ENCODE data around the gene RFX2. TPM values are rescaled to one million over a fixed set of nuclear protein-coding genes. Genes with fewer than 3 reads are reported as not detected.

The RFX2 gene
- total RNA-seq, 4 donors from 2014 or later = 0.31 to 10.5 (median 2.2) TPM

DNA sequence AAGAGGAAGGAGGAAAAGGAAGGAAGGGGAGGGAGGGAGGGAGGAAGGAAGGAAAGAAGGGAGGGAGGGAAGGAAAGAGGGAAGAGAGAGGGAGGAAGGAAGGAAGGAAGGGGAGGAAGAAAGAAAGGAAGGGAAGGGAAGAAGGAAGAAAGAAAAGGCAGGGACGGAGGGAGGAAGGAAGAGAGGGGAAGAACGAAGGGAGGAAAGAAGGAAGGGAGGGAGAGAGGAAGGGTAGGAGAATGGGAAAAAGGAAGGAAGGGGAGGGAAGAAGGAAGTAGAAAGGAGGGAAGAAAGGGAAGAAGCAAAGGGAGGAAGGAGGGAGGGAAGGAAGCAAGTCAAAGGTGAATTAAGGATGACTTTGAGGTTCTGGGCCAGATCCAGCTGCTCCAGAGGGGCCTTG lies 28.2 kb upstream of the RFX2 start:
- in situ Hi-C loops (cut with MboI; ENCODE audit: low sequenced_read_pairs in 4 of 4) = no loop called here
- Histone ChIP-seq H3K27me3 (no peaks in the 10 kb centered on the region), H3K4me3 (no peak overlapping the region), H3K27ac (no peak overlapping the region), H3K4me1 (no peaks in the 10 kb centered on the region), H3K9me3 (no peaks in the 10 kb centered on the region), H3K36me3 (no peaks in the 10 kb centered on the region)
- DNase-seq (no peak), ATAC-seq (no peak)
- TF ChIP-seq POLR2A (IDR thresholded peaks at IDR 0.05) (no peak), CTCF (IDR thresholded peaks at IDR 0.05 in 4 of 5, conservative IDR thresholded peaks at IDR 0.05 in 1 of 5) (no peak)
- intact Hi-C loops (cut with DNase I; ENCODE audit: low total_unique reads) = no loop called here

DNA sequence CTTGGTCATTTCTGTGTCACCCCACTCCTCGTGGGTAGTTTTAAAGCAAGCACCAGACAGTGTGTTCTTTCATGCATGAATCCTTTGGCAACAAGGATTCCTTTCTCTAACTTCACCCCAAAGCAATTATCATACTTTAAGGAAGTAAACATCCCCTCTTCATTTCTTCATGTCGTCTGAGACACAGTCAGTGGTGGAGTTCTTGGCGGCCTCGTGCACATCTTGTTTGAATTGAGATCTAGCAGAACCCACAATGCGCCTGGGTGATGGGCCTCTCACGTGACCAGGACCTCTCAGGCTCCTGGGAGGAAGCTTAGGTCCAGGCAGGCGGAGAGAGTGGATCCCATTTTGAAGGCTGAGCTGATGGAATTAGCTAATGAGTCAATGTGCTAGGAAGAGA lies 27.8 kb upstream of the RFX2 start:
- no peak for ATAC-seq
- no peak for TF ChIP-seq CTCF (IDR thresholded peaks at IDR 0.05 in 4 of 5, conservative IDR thresholded peaks at IDR 0.05 in 1 of 5)
- TF ChIP-seq POLR2A (IDR thresholded peaks at IDR 0.05) = no peak
- Histone ChIP-seq H3K4me3 (no peak overlapping the region), H3K4me1 (no peaks in the 10 kb centered on the region), H3K9me3 (no peaks in the 10 kb centered on the region), H3K36me3 (no peaks in the 10 kb centered on the region), H3K27ac (no peak overlapping the region), H3K27me3 (no peaks in the 10 kb centered on the region)
- in situ Hi-C loops (cut with MboI; ENCODE audit: low sequenced_read_pairs in 4 of 4) = no loop called here
- intact Hi-C loops (cut with DNase I; ENCODE audit: low total_unique reads) = no loop called here
- DNase-seq = no peak

GRCh38 chr19:6133231-6133630 lies 22.9 kb upstream of the RFX2 start:
- no peak overlapping the region for H3K27ac ChIP-seq
- DNase-seq (no peak), ATAC-seq (no peak)
- H3K27me3 ChIP-seq = no peaks in the 10 kb centered on the region
- H3K4me1 ChIP-seq = no peaks in the 10 kb centered on the region
- no peaks in the 10 kb centered on the region for H3K36me3 ChIP-seq
- H3K9me3 ChIP-seq = no peaks in the 10 kb centered on the region
- intact Hi-C loops (cut with DNase I; ENCODE audit: low total_unique reads) = no loop called here
- no peak for TF ChIP-seq CTCF (IDR thresholded peaks at IDR 0.05 in 4 of 5, conservative IDR thresholded peaks at IDR 0.05 in 1 of 5)
- TF ChIP-seq POLR2A (IDR thresholded peaks at IDR 0.05) = no peak
- in situ Hi-C loops (cut with MboI; ENCODE audit: low sequenced_read_pairs in 4 of 4) = no loop called here
- H3K4me3 ChIP-seq = no peak overlapping the region

DNA sequence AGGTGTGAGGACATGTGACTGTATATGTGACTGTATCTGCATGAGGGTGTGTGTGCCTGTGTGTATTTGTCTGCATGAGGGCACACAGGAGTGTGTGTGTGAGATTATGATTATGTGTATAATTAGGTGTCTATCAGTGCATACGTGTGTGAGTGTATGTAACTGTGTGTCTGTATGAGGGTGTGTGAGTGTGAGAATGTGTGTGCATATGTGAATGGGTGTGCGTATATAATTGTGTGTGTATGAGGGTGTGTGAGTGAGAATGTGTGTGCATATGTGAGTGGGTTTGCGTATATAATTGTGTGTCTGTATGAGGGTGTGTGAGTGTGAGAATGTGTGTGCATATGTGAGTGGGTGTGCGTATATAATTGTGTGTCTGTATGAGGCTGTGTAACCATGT lies 22.2 kb upstream of the RFX2 start:
- Histone ChIP-seq H3K4me1 (no peaks in the 10 kb centered on the region), H3K27ac (no peak overlapping the region), H3K27me3 (no peaks in the 10 kb centered on the region), H3K4me3 (no peak overlapping the region), H3K9me3 (peaks cover 0 to 6% (median 0%) of the 10 kb centered on the region in 3 donors), H3K36me3 (no peaks in the 10 kb centered on the region)
- intact Hi-C loops (cut with DNase I; ENCODE audit: low total_unique reads) = no loop called here
- ATAC-seq (no peak), DNase-seq (no peak)
- in situ Hi-C loops (cut with MboI; ENCODE audit: low sequenced_read_pairs in 4 of 4) = no loop called here
- TF ChIP-seq POLR2A (IDR thresholded peaks at IDR 0.05) (no peak), CTCF (IDR thresholded peaks at IDR 0.05 in 4 of 5, conservative IDR thresholded peaks at IDR 0.05 in 1 of 5) (no peak)

DNA sequence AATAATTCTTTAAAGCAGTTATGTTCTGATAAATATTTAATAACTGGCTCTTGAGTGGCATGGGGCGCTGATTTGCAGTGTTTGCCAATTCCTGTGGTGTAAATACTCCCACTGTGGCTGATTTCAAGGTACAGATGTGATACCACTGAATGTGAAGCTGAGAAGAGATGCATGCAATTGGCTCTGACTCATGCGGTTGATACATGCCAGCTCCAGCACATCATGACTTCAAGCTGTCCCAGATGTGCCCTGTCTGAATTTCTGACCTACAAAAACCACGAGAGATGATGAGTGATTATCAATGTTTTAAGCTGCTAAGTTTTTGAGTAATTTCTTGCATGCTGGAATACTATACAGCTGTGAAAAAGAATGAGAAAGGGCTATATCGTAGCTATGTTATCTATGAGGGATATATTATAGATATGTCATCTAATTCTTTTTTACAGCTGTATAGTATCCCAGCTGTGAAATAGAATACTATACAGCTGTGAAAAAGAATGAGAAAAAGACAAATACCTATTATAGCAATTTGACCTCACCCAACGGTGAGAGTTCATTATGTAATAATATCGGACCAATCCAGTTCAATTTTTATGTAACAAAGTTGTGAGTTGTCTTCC lies 17.5 kb upstream of the RFX2 start:
- intact Hi-C loops (cut with DNase I; ENCODE audit: low total_unique reads) (loop anchor here (5.0 kb wide), 1 partner anchor 141 kb away; no protein-coding TSS in a partner anchor), in situ Hi-C loops (cut with MboI; ENCODE audit: low sequenced_read_pairs in 4 of 4) (loop anchor here in 1 of 4 donors (5.0 kb wide), 1 partner anchor 81 kb away; no protein-coding TSS in a partner anchor)
- peaks cover 0 to 7% (median 0%) of the 10 kb centered on the region in 3 donors for H3K9me3 ChIP-seq
- no peak for TF ChIP-seq POLR2A (IDR thresholded peaks at IDR 0.05)
- no peak for TF ChIP-seq CTCF (IDR thresholded peaks at IDR 0.05 in 4 of 5, conservative IDR thresholded peaks at IDR 0.05 in 1 of 5)
- H3K36me3 ChIP-seq = no peaks in the 10 kb centered on the region
- H3K4me3 ChIP-seq = no peak overlapping the region
- no peaks in the 10 kb centered on the region for H3K4me1 ChIP-seq
- DNase-seq = no peak
- no peaks in the 10 kb centered on the region for H3K27me3 ChIP-seq
- no peak overlapping the region for H3K27ac ChIP-seq
- ATAC-seq = no peak

All from gastrocnemius medialis (tissue), 4 donors.